Neuronal stem cell (in vitro differentiated cells): ENCODE results near the gene PSD2.
A peak's percentile ranks its signal among the peaks of the same experiment; 100 is the strongest.

ENCODE experiments used
- DNase-seq: peaks from one replicate; pipeline ENCODE4 v3.0.0-alpha.2; 2013; ENCODE audit warnings: low spot score
- H2AFZ ChIP-seq: one replicate; pipeline ENCODE4 v1.6.1; 2013; ENCODE audit warnings: mild to moderate bottlenecking, low read length, inconsistent platforms
- H2AK5ac ChIP-seq: 2 replicates; pipeline ENCODE4 v1.6.1; 2013; ENCODE audit warnings: low read depth, mild to moderate bottlenecking, inconsistent platforms, low read length, moderate library complexity, mixed read lengths
- H2BK120ac ChIP-seq: 2 replicates; pipeline ENCODE4 v1.6.1; 2013; ENCODE audit warnings: low read depth, mild to moderate bottlenecking, inconsistent platforms, low read length, moderate library complexity, mixed read lengths
- H2BK12ac ChIP-seq: one replicate; pipeline ENCODE4 v1.6.1; 2013; ENCODE audit warnings: low read length, inconsistent platforms
- H2BK15ac ChIP-seq: 2 replicates; pipeline ENCODE4 v1.6.1; 2013; ENCODE audit warnings: mild to moderate bottlenecking, low read length, inconsistent platforms, mixed read lengths
- H2BK5ac ChIP-seq: one replicate; pipeline ENCODE4 v1.6.1; 2013; ENCODE audit warnings: inconsistent platforms, mild to moderate bottlenecking, low read length, moderate library complexity
- H3K14ac ChIP-seq: one replicate; pipeline ENCODE4 v1.6.1; 2013; ENCODE audit warnings: low read length, inconsistent platforms
- H3K18ac ChIP-seq: 2 replicates; pipeline ENCODE4 v1.6.1; 2013; ENCODE audit warnings: low read length, inconsistent platforms
- H3K23ac ChIP-seq: 2 replicates; pipeline ENCODE4 v1.6.1; 2013; ENCODE audit warnings: low read depth, mild to moderate bottlenecking, mixed read lengths, low read length, inconsistent platforms; ENCODE audit not compliant: poor library complexity
- H3K27ac ChIP-seq: replicated peaks from 3 replicates; pipeline ENCODE4 v1.5.1; 2013; ENCODE audit warnings: low read length, inconsistent platforms
- H3K27me3 ChIP-seq, 3 experiments: 2 replicates each; pipeline ENCODE4 v1.6.1; 2013; ENCODE audit warnings: low read length in 3 of 3, mild to moderate bottlenecking in 2 of 3, inconsistent platforms in 1 of 3, low read depth in 1 of 3, mixed read lengths in 1 of 3, moderate library complexity in 1 of 3; ENCODE audit not compliant: control insufficient read depth in 3 of 3, insufficient read depth in 3 of 3
- H3K36me3 ChIP-seq, 2 donors: replicated peaks in 1 of 2; 2 replicates each; pipeline ENCODE4 v1.6.1; 2013; ENCODE audit warnings: low read length in 2 of 2; ENCODE audit not compliant: control insufficient read depth in 2 of 2, insufficient read depth in 2 of 2
- H3K4ac ChIP-seq: 2 replicates; pipeline ENCODE4 v1.6.1; 2013; ENCODE audit warnings: inconsistent platforms, mild to moderate bottlenecking, low read length, moderate library complexity
- H3K4me1 ChIP-seq, 2 donors: 1 replicate in 1 of 2; 2 replicates in 1 of 2; pipeline ENCODE4 v1.6.1; 2013; ENCODE audit warnings: low read length in 2 of 2, low read depth in 1 of 2; ENCODE audit not compliant: control insufficient read depth in 2 of 2, insufficient read depth in 1 of 2
- H3K4me2 ChIP-seq: one replicate; pipeline ENCODE4 v1.6.1; 2013; ENCODE audit warnings: mild to moderate bottlenecking, low read length, inconsistent platforms; ENCODE audit not compliant: insufficient read depth, poor library complexity, severe bottlenecking
- H3K4me3 ChIP-seq, 2 donors: 2 replicates each; pipeline ENCODE4 v1.5.1; 2013; ENCODE audit warnings: low read length in 2 of 2, mild to moderate bottlenecking in 2 of 2, inconsistent platforms in 1 of 2, moderate library complexity in 1 of 2
- H3K79me1 ChIP-seq: one replicate; pipeline ENCODE4 v1.6.1; 2013; ENCODE audit warnings: low read depth, mild to moderate bottlenecking, inconsistent platforms, low read length, moderate library complexity
- H3K9ac ChIP-seq: one replicate; pipeline ENCODE4 v1.6.1; 2013; ENCODE audit warnings: mild to moderate bottlenecking, low read depth, low read length, inconsistent platforms; ENCODE audit not compliant: poor library complexity
- H3K9me3 ChIP-seq, 2 donors: replicated peaks in 1 of 2; 2 replicates each; pipeline versions ENCODE3 to v1.6.1; 2013; ENCODE audit warnings: low read length in 2 of 2, mild to moderate bottlenecking in 2 of 2, inconsistent platforms in 1 of 2, low read depth in 1 of 2, mixed read lengths in 1 of 2, moderate library complexity in 1 of 2; ENCODE audit not compliant: control insufficient read depth in 2 of 2, insufficient read depth in 1 of 2
- H4K8ac ChIP-seq: one replicate; pipeline ENCODE4 v1.6.1; 2013; ENCODE audit warnings: low read depth, mild to moderate bottlenecking, inconsistent platforms, low read length, moderate library complexity
- H4K91ac ChIP-seq: one replicate; pipeline ENCODE4 v1.6.1; 2013; ENCODE audit warnings: low read length, low read depth, mild to moderate bottlenecking, inconsistent platforms; ENCODE audit not compliant: poor library complexity
- WGBS, 2 donors: extraction: QIAGEN DNeasy Blood & Tissue Kit; methylation state at CpG; one replicate each; pipeline ENCODE4 v1.1.7; 2013; ENCODE audit warnings: missing lambda C conversion rate in 2 of 2, mixed read lengths in 1 of 2; ENCODE audit not compliant: insufficient read length in 2 of 2, insufficient replicate concordance in 1 of 2; ENCODE audit errors: extremely low coverage in 2 of 2; 5-methylcytosine and 5-hydroxymethylcytosine counted together

The PSD2 gene

DNA sequence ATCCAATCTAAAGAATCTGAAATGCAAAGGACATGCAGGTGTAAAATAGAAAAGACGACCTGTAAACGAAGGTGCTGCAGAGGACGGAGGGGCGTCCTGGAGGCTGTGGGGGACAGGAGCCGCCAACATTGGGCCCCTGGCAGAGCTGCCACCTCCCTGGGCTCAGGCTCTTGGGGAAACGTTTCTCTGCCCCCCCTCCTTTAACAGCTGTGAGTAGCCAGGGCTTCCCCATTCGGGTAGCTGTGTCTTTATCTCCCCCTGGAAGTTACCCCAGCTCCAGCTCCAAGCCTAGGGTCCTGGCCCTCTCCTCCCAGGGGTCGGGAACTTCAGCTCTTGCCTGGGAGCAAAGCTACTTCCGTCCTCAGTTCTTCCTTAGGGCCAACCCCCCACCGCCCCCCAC lies 51.5 kb downstream of the PSD2 start:
- Histone ChIP-seq H3K23ac (no peak overlapping the region), H3K4me3 (no peak overlapping the region), H2BK15ac (no peak overlapping the region), H2AFZ (no peak overlapping the region), H3K27me3 (peaks cover 5 to 86% (median 64%) of the 10 kb centered on the region in 3 experiments), H3K4ac (no peak overlapping the region), H2BK5ac (no peak overlapping the region), H2BK120ac (no peak overlapping the region), H3K27ac (no peak overlapping the region), H3K79me1 (no peaks in the 10 kb centered on the region), H3K4me2 (no peak overlapping the region), H2AK5ac (no peak overlapping the region), H4K91ac (no peak overlapping the region), H3K18ac (no peak overlapping the region), H3K14ac (no peak overlapping the region), H3K4me1 (no peaks in the 10 kb centered on the region), H3K36me3 (no peaks in the 10 kb centered on the region), H2BK12ac (no peak overlapping the region), H4K8ac (no peak overlapping the region), H3K9ac (no peak overlapping the region), H3K9me3 (no peaks in the 10 kb centered on the region)
- no peak for DNase-seq
- WGBS, 2 donors = no CpG with 5 or more reads among the region's 10 CpGs

DNA sequence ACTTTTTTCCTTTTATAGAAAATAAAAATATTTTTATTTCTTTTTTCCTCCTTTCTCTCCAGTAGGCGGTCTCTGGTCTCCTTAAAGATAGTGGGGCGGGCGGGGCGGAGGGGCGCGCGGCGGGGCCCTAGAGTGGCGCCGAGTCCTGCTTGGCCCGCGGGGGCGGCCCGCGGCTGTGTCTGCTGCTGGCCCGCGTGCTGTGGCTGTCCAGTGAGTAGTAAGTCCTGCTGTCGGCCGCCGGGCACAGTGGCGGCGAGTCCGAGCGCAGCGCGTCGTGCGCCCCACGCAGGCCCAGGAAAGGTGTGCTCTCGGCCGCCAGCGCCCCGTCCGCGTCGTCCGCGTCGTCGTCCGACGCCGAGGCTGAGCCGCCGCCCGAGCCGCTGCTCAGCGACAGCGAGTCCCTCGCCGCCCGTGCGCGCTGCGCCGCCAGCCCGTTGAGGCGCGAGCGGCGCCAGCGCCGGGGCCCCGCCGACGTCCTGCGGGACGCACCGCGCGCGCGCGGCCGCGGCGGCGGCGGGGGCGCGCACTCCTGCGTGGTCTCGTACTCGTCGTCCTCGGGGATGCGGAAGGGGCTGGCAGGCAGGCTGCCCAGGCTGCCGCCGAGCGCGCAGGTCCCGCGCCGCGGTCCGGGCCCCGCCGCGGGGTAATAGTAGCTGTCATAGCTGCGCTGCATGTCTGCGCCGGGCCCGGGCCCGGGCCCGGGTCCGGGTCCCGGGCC lies 52.3 kb downstream of the PSD2 start:
- peak overlapping the region; percentile 41 to 79 for H3K4me3 ChIP-seq
- H3K14ac ChIP-seq = no peak overlapping the region
- no peak overlapping the region for H2AK5ac ChIP-seq
- peak overlapping the region; percentile 95 for H2AFZ ChIP-seq
- no CpG with 5 or more reads among the region's 107 CpGs for WGBS, 2 donors
- H3K27me3 ChIP-seq = peaks cover 5 to 88% (median 62%) of the 10 kb centered on the region in 3 experiments
- H3K4ac ChIP-seq = no peak overlapping the region
- no peak overlapping the region for H3K27ac ChIP-seq
- H3K18ac ChIP-seq = peak overlapping the region; percentile 78
- H3K79me1 ChIP-seq = no peaks in the 10 kb centered on the region
- H2BK5ac ChIP-seq = no peak overlapping the region
- peak overlapping the region; percentile 81 for H3K9ac ChIP-seq
- no peak overlapping the region for H2BK15ac ChIP-seq
- no peak overlapping the region for H2BK12ac ChIP-seq
- H3K23ac ChIP-seq = no peak overlapping the region
- no peaks in the 10 kb centered on the region for H3K4me1 ChIP-seq
- peak overlapping the region; percentile 81 for H3K4me2 ChIP-seq
- H3K36me3 ChIP-seq = no peaks in the 10 kb centered on the region
- H4K8ac ChIP-seq = no peak overlapping the region
- H2BK120ac ChIP-seq = no peak overlapping the region
- H3K9me3 ChIP-seq = no peaks in the 10 kb centered on the region
- peak; percentile 57 for DNase-seq
- H4K91ac ChIP-seq = no peak overlapping the region

DNA sequence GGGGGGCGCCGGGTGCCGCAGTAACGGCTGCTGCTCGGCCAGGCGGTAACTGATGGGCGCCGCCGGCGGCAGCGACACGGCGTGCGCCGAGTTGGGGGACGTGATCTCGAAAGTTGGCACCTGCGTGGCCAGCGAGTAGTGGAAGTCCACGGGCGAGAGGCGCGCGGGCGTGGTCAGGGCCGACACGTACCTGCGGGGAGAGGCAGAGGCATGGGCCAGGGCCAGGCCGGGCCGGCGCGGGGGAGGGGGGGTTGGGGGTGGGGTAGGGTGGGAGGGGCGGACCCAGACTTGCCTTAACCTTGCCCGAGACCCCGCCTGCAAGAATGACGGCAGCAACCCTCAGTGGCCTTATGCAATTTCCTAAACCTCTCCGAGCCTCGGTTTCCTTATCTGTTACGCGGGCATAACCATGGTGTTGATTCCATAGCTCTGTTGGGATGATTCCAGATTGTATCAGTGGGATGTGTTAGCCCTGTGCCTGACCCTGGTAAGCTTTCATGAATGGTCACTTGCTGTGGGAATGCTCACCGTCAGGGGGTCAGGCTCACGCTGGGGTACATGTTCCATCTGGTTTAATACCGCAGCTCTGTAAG lies 53.0 kb downstream of the PSD2 start:
- Histone ChIP-seq H3K23ac (peak overlapping the region; percentile 58), H3K27ac (no peak overlapping the region), H2AFZ (peak overlapping the region; percentile 95), H2BK120ac (no peak overlapping the region), H2AK5ac (no peak overlapping the region), H4K91ac (no peak overlapping the region), H3K36me3 (no peaks in the 10 kb centered on the region), H2BK12ac (no peak overlapping the region), H3K4me1 (no peaks in the 10 kb centered on the region), H3K4ac (no peak overlapping the region), H3K18ac (peak overlapping the region; percentile 78), H3K9ac (peak overlapping the region; percentile 63), H3K9me3 (no peaks in the 10 kb centered on the region), H2BK5ac (no peak overlapping the region), H4K8ac (no peak overlapping the region), H3K4me2 (peak overlapping the region; percentile 81), H3K4me3 (peak overlapping the region; percentile 41 to 79), H3K79me1 (no peaks in the 10 kb centered on the region), H3K27me3 (peaks cover 5 to 88% (median 63%) of the 10 kb centered on the region in 3 experiments), H2BK15ac (no peak overlapping the region), H3K14ac (no peak overlapping the region)
- WGBS, 2 donors = no CpG with 5 or more reads among the region's 43 CpGs
- DNase-seq = no peak

DNA sequence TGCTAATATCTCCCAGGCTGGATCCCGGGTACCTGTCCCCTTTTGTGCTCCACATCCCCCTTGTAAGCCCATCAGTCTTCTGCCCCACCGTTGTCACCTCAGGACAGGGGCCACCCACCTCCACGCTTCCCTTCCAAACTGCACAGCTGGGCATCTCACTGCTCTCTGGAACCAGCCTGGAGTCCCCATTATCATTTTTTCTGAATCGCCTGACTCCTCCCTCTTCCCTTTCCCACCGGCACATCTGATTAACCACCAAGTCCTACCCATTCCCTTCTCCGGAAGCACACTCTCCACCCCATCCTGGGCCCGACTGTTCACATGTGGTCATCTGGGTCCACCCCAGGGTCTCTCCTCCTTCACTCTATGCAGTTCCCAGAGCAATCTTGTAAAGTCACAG lies 53.9 kb downstream of the PSD2 start:
- Histone ChIP-seq H4K91ac (no peak overlapping the region), H2BK15ac (no peak overlapping the region), H3K36me3 (no peaks in the 10 kb centered on the region), H3K27me3 (peaks cover 5 to 93% (median 62%) of the 10 kb centered on the region in 3 experiments), H3K18ac (no peak overlapping the region), H2BK5ac (no peak overlapping the region), H2BK12ac (no peak overlapping the region), H3K4me2 (no peak overlapping the region), H3K4me3 (no peak overlapping the region), H3K23ac (no peak overlapping the region), H3K4ac (no peak overlapping the region), H2BK120ac (no peak overlapping the region), H2AFZ (no peak overlapping the region), H3K9ac (no peak overlapping the region), H4K8ac (no peak overlapping the region), H3K4me1 (no peaks in the 10 kb centered on the region), H3K27ac (no peak overlapping the region), H3K14ac (no peak overlapping the region), H3K79me1 (no peaks in the 10 kb centered on the region), H2AK5ac (no peak overlapping the region), H3K9me3 (no peaks in the 10 kb centered on the region)
- whole genome bisulfite sequencing, 2 donors = no CpG with 5 or more reads among the region's 7 CpGs
- DNase-seq = no peak
